NCI-H146 treated with DMSO at 0.1 percent for 48 hours (cell line): ENCODE measurements around the gene CALM3.
A peak's percentile ranks its signal among the peaks of the same experiment; 100 is the strongest.
"Not testable (repeated sequence)": the region's sequence is repeated elsewhere in the genome, so short reads cannot be mapped to it uniquely, and the experiment has no call there.

Experiments used
- DNase-seq: peaks from one replicate; lab custom pipeline; 2025; ENCODE audit not compliant: unreplicated experiment; lab: John Stamatoyannopoulos, UW

Gene CALM3

GRCh38 chr19:46601318-46602224, at the start of gene CALM3:
Gene CALM3 (plus strand): TSS chr19:46601330. CDS start chr19:46601435, 105 bp downstream.
- peak; percentile 17 for DNase-seq

GRCh38 chr19:46552891-46553290, 48.2 kb upstream of the CALM3 start:
- DNase-seq, result no peak

GRCh38 chr19:46554161-46554560, 47.0 kb upstream of the CALM3 start:
- no peak for DNase-seq

GRCh38 chr19:46555628-46556280, 45.4 kb upstream of the CALM3 start:
- no peak for DNase-seq

DNA sequence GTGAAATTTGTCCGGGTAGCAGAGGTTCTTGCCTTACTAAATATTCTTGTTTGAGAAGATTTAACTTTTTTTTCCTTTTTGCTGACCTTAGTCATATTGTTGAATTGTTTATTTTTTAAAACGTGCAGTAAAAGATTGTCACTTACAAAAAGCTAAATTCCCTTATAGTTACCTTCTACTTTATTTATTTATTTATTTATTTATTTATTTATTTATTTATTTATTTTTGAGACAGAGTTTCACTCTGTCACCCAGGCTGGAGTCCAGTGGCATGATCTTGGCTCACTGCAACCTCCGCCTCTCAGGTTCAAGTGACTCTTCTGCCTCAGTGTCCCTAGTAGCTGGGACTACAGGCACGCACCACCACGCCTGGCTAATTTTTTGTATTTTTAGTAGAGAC, 44.7 kb upstream of the CALM3 start:
- DNase-seq, result not testable (repeated sequence)

GRCh38 chr19:46559203-46559602, 41.9 kb upstream of the CALM3 start:
- no peak for DNase-seq

DNA sequence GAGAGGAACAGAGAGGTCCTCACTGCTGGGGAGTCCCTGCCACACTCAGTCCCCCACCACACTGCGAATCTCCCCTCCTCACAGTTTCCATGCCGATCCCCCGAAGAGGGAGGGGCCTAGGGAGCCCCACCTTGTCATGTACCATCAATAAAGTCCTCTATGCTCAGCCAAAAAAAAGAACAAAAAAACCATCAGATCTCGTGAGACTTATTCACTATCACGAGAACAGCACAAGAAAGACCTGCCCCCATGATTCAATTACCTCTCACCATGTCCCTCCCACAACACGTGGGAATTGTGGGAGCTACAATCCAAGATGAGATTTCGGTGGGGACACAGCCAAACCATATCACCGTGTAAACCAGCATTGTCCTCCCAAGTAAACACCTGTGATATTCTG, 41.5 kb upstream of the CALM3 start:
- DNase-seq, result not testable (repeated sequence)

- no peak for DNase-seq
These were observed 36.4 kb upstream of the CALM3 start for GRCh38 chr19:46564701-46565100.

DNA sequence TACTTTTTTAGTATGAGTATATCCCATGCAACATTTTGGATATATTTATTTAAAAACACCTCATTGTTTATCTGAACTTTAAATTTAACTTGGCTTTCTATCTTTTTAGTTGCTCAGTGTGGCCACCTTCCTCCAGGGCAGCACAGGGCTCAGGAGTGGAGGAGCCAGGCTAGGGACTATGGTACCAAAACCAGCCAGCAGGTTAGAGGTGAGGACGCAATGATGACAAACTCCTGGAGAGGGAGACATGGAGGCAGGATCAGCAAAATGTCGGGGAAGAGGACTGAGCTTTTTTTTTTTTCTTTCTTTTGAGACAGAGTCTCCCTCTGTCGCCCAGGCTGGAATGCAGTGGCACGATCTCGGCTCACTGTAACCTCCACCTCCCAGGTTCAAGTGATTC, 29.6 kb upstream of the CALM3 start:
- DNase-seq, result peak; percentile 37

DNA sequence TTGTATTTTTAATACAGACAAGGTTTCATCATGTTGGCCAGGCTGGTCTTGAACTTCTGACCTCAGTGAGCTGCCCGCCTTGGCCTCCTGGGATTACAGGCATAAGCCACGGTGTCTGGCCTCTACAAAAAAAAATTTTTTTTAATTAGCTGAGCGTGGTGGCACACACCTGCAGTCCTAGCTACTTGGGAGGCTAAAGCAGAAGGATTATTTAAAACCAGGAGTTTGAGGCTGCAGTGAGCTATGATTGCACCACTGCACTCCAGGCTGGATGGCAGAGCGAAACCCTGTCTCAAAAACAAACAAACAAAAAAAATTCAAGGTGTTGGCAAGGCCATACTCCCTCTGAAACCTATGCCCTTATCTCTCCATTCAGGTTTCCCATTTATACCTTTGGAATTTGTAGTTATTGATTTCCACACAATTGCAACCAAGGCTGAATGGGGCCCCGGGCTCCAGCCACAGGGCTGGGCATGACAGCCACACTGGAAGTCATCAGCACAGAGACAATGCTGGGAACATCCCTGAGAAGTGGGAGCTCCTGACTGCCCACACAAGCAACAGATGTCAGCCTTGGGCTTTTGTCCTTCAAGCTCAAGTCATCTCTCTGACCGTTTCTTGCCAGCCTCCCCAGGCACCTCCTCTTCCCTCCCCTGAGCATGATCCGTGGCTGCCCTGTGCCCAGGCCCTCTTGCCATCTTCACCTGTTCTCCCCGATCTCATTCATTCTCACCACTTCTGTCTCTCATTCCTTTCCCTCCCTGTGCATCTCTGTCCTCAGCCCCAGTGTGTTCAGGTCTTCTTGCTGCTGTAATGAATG, 27.2 kb upstream of the CALM3 start:
- no peak for DNase-seq

DNA sequence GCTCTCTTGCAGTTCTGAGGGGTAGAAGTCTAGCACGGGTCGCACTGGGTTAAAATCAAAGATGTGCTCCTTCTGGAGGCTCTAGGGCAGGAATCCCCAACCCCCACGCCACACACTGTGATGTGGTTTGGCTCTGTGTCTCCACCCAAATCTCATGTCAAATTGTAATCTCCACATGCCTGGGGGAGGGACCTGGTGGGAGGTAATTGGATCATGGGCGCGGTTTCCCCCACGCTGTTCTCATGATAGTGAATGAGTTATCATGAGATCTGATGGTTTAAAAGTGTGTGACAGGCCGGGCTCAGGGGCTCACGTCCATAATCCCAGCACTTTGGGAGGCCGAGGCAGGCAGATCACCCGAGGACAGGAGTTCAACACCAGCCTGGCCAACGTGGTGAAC, 26.6 kb upstream of the CALM3 start:
- no peak for DNase-seq

GRCh38 chr19:46578450-46578849, 22.7 kb upstream of the CALM3 start:
- no peak for DNase-seq

DNA sequence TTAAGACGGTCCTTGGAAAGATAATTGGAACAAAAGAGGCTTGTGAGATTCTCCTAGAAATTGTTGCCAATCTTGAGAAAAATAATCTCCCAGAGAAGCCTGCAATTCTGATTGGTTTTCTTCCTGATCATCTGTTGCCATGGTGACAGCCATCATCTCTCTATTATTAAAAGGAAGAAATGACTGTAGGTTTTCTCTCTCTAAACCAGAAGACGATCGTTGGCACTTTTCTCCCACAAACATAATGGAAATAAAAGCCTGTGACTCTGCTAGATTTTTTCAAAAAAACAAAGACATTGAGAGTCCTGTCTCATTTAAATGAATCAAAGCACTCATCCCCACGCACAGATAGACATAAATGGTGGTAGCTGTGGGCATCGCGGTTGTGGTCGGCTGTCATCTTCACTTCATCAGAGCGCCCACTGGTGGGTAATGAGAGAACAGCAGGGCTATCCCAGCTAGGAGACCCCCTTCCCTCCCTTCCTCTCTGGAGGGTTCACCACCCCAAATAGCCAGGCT, 21.7 kb upstream of the CALM3 start:
- DNase-seq, result no peak

GRCh38 chr19:46580247-46580646, 20.9 kb upstream of the CALM3 start:
- no peak for DNase-seq

DNA sequence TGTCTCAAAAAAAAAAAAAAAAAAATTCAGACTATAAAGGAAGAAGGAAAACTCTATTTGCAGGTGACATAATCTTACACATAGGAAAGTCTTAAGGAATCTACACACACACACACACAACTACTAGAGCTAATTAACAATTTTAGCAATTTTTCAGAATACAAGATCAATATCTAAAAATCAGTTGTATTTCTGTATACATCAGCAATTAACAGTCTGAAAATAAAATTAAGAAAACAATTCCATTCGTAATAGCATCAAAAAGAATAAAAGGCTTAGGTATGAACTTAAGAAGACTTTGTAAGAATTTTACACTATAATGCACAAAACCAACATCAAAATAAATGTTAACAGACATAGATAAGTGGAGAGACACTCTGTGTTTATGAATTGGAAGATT, 15.6 kb upstream of the CALM3 start:
- no peak for DNase-seq

- DNase-seq, result no peak
These were observed 14.8 kb upstream of the CALM3 start for GRCh38 chr19:46586294-46586693.

DNA sequence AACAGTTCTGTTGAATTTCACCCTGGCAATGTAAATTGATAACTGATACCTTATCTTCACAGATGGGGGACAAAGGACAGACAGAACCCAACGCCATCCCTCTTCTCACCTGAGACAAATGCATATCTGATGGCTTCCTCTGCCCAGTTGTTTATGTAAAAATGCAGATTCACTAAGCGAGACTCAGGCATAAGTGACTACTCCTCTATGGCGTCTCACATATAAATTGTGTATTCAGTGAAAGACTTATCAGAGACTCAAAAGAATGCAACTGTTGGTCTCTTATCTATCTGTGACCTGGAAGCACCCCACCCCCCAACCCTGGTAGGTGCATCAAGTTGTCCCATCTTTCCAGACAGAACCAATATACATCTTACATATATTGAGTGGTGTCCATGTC, 13.3 kb upstream of the CALM3 start:
- DNase-seq, result no peak

GRCh38 chr19:46591254-46591653, 9.9 kb upstream of the CALM3 start:
- no peak for DNase-seq

DNA sequence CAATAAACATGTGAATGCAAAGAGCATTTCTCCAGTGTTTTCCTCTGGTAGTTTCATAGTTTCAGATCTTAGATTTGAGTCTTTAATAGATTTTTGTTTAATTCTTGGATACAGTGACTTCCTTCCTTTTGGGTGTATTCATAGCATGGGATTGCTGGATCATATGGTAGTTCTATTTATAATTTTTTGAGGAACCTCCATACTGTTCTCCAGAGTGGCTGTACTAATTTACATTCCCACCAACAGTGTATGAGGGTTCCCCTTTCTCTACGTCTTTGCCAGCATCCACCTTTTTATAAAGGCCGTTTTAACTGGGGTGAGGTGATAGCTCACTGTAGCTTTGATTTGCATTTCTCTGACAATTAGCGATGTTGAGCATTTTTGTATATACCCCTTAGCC, 9.3 kb upstream of the CALM3 start:
- no peak for DNase-seq

- DNase-seq, result no peak
These were observed 5.1 kb upstream of the CALM3 start for GRCh38 chr19:46596008-46596407.

- no peak for DNase-seq
These were observed 2.7 kb upstream of the CALM3 start for GRCh38 chr19:46598372-46598917.
